Middle frontal gyrus (tissue), 1 donor: ENCODE results near the gene THEMIS2.
A peak's percentile ranks its signal among the peaks of the same experiment; 100 is the strongest.
"Not testable (repeated sequence)": the region's sequence is repeated elsewhere in the genome, so short reads cannot be mapped to it uniquely, and the experiment has no call there.

ENCODE experiments used
- DNase-seq: peaks from one replicate; pipeline ENCODE4 v3.0.0-alpha.2; 2015; ENCODE audit warnings: low spot score; ENCODE audit errors: extremely low spot score

Gene THEMIS2

GRCh38 chr1:27872059-27872801 lies at the start of gene THEMIS2:
Gene THEMIS2 (plus strand): TSS chr1:27872544. CDS start chr1:27872572, 28 bp downstream.
- peak; percentile 8 for DNase-seq

- no peak for DNase-seq
Observed at GRCh38 chr1:27823784-27824183, 48.6 kb upstream of the THEMIS2 start.

GRCh38 chr1:27824411-27824810 lies 47.9 kb upstream of the THEMIS2 start:
- no peak for DNase-seq

- DNase-seq, result not testable (repeated sequence)
Observed at GRCh38 chr1:27829339-27829960, 42.9 kb upstream of the THEMIS2 start.

GRCh38 chr1:27830621-27831440 lies 41.5 kb upstream of the THEMIS2 start, which contains the start of gene PPP1R8:
Gene PPP1R8 (plus strand): TSS chr1:27830782. CDS start chr1:27830836, 54 bp downstream.
- DNase-seq, result peak; percentile 97

GRCh38 chr1:27831568-27832410 lies 40.6 kb upstream of the THEMIS2 start:
- no peak for DNase-seq

- DNase-seq, result no peak
Observed at GRCh38 chr1:27832762-27833161, 39.6 kb upstream of the THEMIS2 start.

- DNase-seq, result no peak
Observed at GRCh38 chr1:27833470-27833869, 38.9 kb upstream of the THEMIS2 start.

GRCh38 chr1:27835046-27835445 lies 37.3 kb upstream of the THEMIS2 start:
- DNase-seq, result no peak

- DNase-seq, result no peak
Observed at GRCh38 chr1:27835501-27835900, 36.8 kb upstream of the THEMIS2 start.

- no peak for DNase-seq
Observed at GRCh38 chr1:27849951-27850350, 22.4 kb upstream of the THEMIS2 start.

GRCh38 chr1:27855085-27855484 lies 17.3 kb upstream of the THEMIS2 start:
- no peak for DNase-seq

- DNase-seq, result no peak
Observed at GRCh38 chr1:27856561-27857343, 15.6 kb upstream of the THEMIS2 start.

- DNase-seq, result not testable (repeated sequence)
Observed at GRCh38 chr1:27857552-27857951, 14.8 kb upstream of the THEMIS2 start.

GRCh38 chr1:27858072-27858948 lies 14.0 kb upstream of the THEMIS2 start:
- DNase-seq, result peak; percentile 67

- DNase-seq, result no peak
Observed at GRCh38 chr1:27858949-27859576, 13.3 kb upstream of the THEMIS2 start.

GRCh38 chr1:27861436-27861835 lies 10.9 kb upstream of the THEMIS2 start:
- no peak for DNase-seq

- no peak for DNase-seq
Observed at GRCh38 chr1:27862004-27862403, 10.3 kb upstream of the THEMIS2 start.
